AG09319 (cell line): ENCODE results near the gene DBH.

ENCODE experiments used
- DNase-seq: peaks from one replicate; pipeline ENCODE4 v3.0.0-alpha.2; 2010; ENCODE audit warnings: low read depth; ENCODE audit errors: extremely low read depth
- TF ChIP-seq, protein P1 (sequence below): IDR thresholded peaks from 2 replicates; pipeline ENCODE4 v1.5.1; 2011; ENCODE audit warnings: low read depth, mild to moderate bottlenecking, inconsistent platforms, low read length, moderate library complexity

DBH gene

GRCh38 chr9:133645021-133645765 lies 9.0 kb downstream of the DBH start:
- TF ChIP-seq, protein P1, sequence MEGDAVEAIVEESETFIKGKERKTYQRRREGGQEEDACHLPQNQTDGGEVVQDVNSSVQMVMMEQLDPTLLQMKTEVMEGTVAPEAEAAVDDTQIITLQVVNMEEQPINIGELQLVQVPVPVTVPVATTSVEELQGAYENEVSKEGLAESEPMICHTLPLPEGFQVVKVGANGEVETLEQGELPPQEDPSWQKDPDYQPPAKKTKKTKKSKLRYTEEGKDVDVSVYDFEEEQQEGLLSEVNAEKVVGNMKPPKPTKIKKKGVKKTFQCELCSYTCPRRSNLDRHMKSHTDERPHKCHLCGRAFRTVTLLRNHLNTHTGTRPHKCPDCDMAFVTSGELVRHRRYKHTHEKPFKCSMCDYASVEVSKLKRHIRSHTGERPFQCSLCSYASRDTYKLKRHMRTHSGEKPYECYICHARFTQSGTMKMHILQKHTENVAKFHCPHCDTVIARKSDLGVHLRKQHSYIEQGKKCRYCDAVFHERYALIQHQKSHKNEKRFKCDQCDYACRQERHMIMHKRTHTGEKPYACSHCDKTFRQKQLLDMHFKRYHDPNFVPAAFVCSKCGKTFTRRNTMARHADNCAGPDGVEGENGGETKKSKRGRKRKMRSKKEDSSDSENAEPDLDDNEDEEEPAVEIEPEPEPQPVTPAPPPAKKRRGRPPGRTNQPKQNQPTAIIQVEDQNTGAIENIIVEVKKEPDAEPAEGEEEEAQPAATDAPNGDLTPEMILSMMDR, result no peak
- DNase-seq, result no peak

GRCh38 chr9:133647148-133647547 lies 11.0 kb downstream of the DBH start:
- no peak for DNase-seq
- TF ChIP-seq, protein P1, result no peak

GRCh38 chr9:133647765-133648469 lies 11.8 kb downstream of the DBH start:
- TF ChIP-seq, protein P1, result no peak
- no peak for DNase-seq

DNA sequence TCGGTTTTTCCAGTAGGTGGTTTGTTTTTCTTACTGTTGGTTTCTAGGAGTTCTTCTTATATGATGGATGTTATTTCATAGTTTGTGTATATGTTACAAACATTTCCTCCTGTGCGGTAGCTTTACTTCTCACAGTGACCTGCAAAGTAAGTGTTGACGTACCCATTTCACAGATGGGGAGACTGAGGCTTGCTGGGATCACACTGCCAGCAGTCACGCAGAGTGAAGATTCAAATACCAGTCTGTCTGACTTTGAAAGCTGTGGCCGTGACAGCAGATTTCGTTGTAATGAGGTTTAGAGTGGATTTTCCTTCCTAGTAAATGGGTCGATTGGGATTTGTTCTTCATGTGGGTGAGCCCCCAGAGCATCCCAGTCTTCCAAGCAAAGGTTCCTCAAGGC lies 13.0 kb downstream of the DBH start:
- TF ChIP-seq, protein P1, result no peak
- DNase-seq, result no peak

GRCh38 chr9:133650026-133650425 lies 13.9 kb downstream of the DBH start:
- no peak for DNase-seq
- TF ChIP-seq, protein P1, result no peak

DNA sequence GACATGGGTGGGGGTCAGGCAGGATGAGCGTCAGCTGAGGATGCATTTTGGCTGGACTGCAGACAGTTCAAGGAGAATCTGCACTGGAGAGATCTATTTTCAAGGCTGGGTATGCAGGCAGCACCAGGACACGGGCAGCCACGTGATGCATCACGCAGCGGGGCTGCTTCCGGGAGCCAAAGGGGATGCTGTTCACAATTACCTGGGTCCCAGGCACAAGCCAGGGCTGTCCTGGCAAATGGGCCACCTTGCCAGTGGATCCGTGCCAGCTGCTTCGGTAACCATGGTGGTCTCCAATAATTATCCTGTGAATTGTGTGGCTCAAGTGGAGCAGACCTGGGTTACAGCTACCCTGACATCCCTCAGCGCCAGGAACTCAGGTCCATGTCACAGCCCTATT lies 17.5 kb downstream of the DBH start:
- TF ChIP-seq, protein P1, result no peak
- DNase-seq, result no peak
